Measurements from ENCODE around the gene OR51D1.

GRCh38 chr11:4654635-4655369 lies 17.5 kb downstream of the OR51D1 start:
- TF ChIP-seq EZH2 (IDR thresholded peaks at IDR 0.05; ENCODE audit: insufficient read depth, poor library complexity, severe bottlenecking) (no peak), EZH2phosphoT487 (IDR thresholded peaks at IDR 0.05; ENCODE audit: insufficient read depth, low read depth) (no peak)
